GDM1 (cell line): ENCODE measurements around the gene TMEM205.

Experiments used
- DNase-seq: peaks from one replicate; lab custom pipeline; 2025; lab: John Stamatoyannopoulos, UW

The TMEM205 gene

DNA sequence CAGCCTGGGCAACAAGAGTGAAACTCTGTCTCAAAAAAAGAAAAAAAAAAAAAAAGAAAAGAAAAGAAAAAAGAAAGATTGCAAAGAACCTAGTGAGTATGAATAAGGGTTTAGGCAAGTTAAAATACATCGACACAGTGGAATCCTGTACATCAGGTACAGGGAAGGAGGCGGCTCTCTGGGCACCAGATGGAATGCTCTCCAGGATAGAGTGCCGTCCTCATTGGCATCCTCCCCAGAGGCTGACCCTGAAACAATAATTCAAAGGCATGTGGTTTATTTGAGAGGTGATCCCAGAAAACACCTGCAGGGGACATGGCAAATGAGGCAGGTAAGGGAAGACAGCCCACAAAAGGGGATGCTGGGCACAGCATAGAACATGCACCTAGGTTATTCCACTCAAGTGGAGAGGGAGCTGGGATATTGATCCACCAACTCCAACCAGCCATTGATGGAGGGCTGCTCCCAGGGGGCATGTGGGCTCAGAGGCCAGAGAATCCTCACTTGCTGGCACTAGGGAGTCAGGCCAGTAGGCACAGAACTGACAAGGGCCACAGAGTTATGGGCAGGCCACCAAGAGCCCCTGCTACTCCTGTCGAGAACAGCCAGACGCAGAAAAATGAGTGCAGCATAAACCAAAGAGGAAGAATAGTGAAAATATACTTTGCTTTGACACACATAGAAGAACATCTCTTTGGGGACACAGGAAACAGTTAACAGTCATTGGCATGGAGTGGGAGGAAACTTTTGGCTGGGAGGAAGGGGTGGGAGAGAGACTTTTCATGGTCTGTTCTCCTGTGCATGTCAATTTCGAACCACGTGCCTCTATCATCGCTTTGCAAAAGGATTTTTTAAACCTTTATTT, 45.9 kb downstream of the TMEM205 start:
- DNase-seq = no peak

DNA sequence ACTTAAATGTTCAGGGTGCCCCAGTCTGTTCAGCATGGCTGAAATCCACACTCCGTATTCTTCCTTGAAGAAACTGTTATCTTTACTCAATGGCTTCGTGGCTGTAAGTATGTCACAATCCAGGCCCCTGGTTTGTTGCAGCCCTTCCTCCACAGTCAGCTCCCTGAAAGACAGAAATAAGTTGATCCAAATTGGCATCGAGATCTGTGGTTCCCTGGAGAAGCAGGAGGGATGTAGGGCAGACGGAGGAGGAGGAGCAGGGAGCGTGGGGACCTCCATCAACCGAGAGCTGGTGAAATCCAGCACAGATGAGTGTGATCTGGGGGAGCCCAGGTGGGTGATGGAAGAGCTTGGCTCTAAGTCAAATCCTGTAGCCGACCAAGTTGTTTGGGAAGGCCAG, 49.8 kb downstream of the TMEM205 start:
- DNase-seq = no peak

DNA sequence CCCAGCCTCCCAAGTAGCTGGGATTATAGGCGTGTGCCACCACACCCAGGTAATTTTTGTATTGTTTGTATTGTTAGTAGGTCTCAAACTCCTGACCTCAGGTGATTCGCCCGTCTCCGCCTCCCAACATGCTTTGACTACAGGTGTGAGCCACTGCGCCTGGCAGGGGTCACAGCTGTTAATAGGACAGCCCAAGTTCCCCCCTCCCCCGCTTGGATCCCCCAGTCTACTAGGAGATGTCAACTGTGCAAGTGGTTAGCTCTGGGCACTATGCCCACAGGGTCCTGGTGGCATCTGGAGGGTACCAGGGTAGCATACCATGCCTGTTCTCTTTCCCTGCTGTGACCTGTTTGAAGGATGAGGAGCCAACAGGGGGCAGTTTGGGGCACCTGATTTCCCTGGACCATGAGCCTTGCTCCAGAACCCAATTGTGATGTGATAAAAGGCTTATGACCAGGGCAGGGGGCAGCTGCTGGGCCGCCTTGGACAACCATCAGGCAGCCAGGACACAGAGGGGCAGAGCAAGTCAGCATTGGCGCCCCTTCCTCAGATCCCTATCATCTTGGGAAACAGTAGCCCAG, 50.3 kb downstream of the TMEM205 start, which contains the start of gene TSPAN16:
TSPAN16 (plus strand) TSS at position 496 of the 581 bp plus-strand sequence. CDS start 138 bp downstream, outside the sequence.
- no peak for DNase-seq

DNA sequence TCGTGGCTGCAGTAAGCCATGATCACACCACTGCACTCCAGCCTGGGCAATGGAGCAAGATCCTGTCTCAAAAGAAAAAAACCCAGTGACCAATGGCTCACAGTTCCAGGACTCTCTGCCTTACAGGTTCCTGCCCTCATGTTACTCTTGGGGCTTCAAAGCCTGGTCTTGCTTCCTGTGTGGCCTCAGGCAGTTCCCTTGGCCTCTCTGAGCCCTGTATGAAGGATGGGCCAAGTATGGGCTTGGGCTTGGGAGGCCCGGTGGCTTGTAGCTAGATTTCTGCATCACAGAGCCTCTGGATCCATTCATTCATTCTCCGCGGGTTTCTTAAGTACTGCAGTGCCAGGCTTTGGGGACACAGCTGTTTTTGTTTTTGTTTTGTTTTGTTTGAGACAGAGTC, 50.9 kb downstream of the TMEM205 start:
- DNase-seq = no peak

DNA sequence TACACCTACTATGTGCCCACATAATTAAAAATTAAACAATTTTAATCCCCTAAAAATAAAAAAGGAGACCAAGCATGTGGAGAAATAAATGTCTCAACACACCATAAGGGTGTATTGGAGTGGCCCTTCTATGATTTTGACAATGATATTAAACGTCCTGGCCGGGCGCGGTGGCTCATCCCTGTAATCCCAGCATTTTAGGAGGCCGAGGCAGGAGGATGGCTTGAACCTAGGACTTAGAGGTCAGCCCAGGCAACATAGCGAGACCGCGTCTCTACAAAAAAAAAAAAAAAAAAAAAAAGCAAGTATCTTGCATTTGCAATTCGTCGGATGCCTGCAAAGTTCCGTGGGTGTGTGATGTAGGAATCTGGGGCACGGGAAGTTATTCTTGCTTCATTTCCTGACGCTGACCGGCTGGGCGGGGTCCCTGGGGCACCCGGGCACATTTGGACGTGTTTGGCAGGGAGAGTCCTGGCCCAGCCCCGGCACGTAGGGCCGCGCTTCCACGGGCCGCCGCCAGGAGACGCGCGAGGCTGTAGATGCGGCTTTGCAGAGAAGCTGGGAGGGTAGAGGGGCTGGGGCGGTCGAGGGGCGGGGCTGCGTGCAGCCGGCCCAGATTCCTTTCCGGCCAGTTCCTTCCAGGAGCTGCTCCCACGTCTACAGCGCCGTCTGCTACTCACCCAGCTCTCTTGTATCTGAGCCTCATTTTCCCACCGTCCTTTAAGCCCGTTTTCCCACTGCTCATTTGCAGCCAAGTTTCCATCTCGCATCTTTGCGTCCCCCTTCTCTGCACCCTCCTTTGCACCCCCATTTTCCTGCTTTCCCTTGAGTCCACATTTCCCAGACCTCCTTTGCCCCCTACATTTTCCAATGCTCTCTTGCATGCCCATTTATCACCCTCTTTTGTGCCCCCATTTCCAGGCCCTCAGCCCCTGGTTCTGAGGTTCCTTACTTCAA, 52.4 kb downstream of the TMEM205 start:
- DNase-seq = peak; percentile 70
